ENCODE data around the gene HSF5.

The HSF5 gene, protein sequence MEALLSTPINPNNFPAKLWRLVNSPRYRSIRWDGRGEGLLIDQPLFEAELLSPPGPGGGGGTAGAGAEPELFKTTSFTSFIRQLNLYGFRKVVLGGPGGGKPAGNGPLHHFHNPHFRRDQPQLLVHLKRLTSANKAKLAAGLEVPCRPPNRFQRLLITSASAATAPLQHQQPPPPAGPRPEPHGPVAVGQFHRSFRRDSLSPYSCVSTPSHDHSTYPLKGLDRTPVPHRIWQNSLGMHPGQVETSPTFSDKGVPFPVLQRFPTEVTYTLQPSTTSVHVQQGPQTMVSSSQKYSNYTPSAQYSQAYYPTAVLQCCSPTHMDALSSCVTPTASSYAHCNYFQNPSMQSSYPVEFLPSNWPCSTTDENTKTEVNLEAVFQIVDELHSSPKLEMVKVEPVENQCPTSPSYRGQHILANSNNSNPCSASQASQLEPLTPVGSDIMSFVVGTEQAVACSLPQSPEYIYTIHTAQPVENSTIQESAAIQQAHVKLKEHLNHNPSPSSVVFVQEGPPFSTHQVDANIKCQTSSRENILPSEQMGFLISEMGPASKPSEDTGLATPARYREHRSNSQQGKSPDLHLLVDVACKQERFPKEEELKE

GRCh38 chr17:58487589-58488427 lies at the start of gene HSF5:
Gene HSF5 (minus strand): TSS chr17:58488408. CDS start chr17:58488274, 134 bp downstream.
- DNase-seq: no peak

DNA sequence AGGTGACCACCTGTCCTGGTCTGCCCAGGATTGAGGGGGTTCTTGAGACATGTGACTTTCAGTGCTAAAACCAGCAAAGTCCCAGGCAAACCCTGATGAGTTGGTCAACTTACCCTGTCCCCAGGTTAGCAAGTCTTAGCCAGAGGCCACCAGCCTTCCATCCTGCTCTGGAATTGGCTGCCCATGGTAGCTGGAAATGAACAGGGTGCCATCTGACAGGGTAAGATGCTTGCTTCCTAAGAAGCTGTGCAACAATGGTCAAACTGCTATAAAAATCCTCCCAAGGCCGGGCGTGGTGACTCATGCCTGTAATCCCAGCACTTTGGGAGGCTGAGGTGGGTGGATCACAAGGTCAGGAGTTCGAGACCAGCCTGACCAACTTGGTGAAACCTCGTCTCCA lies 49.1 kb upstream of the HSF5 start:
- DNase-seq: no peak

DNA sequence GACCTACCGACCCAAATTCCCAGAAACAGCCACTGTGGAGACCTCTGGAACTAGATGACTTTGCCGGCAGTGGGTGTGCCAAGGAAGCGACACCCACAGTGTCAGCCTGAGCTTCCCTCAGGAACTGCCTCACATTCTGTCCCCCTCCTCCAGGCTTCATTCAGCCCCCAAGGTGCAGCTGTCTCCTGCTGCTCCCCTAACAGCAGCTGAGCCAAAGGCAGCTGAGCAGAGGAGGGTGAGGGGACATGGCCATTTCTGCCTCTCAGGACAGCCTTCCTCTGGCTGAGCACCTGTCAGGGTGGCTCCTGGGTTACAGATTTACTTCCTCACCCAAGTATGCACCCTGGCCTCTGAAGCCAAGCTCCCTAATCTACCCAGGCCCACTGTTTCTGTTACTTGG lies 48.3 kb upstream of the HSF5 start:
- DNase-seq: no peak

DNA sequence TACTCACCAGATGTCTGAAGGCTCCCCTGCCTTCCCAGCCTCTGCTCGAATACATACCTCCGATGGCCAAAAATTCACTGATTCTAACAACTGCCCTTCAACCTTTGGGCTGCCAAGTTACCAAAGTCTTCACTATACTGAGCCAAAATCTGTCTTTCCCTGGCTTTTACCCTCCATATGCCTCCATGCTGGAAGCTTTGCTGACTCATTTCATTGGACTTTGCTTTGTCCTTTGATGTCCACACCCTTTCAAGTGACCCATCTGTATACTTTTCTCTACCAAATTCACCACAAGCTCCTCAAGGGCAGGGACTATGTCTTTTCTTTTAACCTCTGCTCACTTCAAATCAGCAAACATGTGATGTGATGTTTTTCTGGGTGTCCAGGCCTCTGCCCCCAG lies 47.2 kb upstream of the HSF5 start:
- no peak for DNase-seq

- DNase-seq: no peak
Observed at GRCh38 chr17:58534901-58535421, 46.8 kb upstream of the HSF5 start.

DNA sequence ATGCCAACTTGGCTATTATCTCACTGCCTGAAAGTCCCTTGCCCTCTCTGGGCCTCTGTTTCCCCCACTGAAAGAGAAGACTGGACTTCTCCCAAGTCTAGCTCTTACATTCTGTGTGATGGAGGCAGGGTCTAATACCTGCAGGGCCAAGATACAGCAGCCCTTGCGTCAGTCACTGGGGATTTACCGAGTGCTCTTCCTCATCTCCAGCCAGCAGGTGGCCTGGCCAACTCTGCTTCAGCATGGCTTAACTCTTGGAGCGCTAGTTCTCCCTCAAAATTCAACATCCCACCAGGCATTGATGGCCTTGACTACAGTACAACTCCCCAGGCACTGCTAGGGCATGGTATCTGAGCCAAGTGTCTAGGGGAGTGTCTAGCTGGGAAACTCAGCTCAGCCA lies 46.1 kb upstream of the HSF5 start:
- no peak for DNase-seq

DNA sequence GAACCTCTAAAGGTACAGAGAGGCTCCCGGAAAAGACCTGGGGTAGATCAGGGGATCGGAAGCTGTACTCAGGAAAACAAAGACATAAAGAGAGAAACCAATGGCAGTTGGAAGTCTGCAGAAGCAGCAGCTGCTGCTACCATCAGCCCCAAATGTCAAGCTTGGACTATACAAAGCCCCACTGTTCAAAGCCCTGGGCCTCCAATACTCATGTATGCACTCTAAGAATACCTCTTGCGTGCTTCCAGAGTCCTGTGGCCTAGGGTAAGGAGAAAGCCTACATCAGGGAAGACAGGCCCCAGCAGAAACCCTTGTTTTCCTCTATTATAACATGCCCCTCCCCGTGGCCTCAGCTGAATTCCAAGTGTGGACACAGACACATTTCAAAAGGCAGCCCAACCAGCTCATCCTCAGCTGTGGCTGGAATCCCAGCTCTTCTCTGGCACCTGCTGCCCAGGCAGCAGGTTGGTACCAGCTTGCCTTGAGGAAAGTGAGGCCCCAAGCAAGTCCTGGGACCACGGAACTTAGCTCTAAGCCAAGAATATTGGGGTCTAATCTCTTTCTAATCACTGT lies 45.5 kb upstream of the HSF5 start:
- no peak for DNase-seq

DNA sequence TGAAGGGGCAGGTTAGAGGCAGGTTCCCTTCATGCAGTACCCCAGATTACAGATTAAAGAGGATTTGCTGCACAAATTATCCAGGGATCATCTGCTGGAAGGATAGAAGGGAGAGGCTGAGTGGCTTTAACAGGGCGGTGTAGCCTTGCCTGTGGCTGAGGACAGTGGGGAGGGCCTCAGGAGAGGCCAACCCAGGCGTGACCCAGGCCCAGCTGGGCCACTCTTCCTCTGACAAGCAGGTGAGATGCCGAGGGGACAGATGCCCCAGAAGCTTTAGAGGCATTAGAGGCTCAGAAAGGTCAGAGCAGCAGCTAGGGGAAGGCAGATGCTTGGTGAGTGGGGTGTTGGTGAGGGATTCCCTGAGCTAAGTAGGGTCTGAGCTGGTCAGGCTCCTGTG lies 44.3 kb upstream of the HSF5 start:
- no peak for DNase-seq

DNA sequence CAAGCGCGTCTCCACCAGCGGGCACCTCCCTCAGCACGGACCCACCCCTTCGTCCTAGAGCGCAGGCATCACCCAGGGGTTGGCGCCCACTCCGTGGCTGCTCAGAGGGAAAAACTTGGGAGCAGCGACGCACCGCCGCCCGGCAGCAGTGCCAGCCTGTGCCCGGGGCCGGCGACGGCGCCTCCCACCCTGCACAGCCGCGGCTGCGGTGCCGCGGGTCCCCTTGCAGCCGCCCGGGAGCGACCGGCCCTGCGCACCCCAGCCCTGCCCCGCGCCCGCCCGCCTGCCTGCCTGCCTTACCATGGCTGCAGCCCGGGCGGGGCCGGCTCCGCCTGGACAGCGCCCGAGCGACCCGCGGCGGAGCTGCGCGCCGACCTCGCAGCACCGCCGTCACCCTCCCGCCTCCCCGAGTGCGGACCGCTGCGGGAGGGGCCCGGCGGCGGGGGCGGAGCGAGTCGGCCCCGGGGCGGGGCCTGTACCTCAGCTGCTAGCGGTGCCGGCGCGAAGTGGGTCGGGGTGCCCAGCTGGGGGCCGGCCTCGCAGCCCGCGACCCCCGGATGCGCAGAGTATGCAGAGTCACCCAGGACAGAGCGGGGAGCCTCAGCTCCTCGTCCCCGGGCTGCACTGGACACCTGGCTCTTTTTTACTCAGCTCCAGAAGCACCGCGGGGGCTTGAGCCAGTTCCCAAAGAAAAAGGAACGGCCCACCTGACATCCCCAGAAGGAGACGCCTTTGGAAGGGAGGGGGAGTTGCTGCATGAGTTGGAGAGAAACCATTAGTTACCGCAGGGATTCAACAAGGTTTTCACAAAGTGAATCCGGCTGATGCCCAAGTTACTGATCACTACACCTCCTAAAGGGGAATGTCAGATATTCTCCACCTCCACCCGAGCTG lies 43.7 kb upstream of the HSF5 start:
- no peak for DNase-seq

GRCh38 chr17:58531122-58531521 lies 42.9 kb upstream of the HSF5 start:
- no peak for DNase-seq

DNA sequence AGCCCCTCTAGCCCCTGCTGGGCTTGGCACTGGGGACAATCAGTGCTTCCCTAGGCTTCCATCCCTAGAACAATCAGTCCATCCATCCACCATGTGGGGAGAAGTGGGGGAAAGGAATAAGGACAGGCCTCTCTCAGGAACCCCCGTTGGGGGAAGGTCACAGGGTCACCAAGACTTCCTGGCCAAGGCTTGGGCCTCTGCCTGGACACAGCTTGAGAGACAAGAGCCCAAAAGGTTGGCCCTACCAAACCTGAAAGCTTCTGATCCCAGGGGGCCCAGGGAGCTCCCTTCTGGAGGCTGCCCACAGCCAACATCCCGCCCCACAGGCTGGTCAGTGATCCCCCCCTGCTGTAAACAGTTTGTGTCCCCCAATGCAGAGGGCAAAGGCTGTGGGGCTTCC lies 42.4 kb upstream of the HSF5 start:
- no peak for DNase-seq

- no peak for DNase-seq
Observed at GRCh38 chr17:58529275-58529674, 41.1 kb upstream of the HSF5 start.

GRCh38 chr17:58528443-58528842 lies 40.2 kb upstream of the HSF5 start:
- no peak for DNase-seq

DNA sequence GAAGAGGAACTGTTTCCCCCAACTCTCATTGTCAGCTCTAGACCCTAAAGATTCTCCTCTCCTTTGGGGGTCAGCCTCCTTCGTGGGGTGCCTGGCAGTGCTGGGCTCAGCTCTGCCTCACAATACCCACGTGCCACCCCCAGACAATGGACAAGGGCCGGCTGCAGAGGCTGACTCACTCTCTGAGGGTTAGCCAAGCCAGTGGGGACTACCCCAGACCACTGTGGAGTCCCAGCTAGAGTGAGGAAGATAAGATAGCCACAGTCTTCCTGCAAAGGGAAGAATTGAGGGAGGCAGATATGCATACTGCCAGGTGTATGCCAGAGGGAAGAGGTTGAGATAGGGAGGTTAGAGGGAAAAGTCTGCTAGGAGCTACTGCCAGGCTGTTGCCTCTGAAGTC lies 39.7 kb upstream of the HSF5 start:
- DNase-seq: no peak

DNA sequence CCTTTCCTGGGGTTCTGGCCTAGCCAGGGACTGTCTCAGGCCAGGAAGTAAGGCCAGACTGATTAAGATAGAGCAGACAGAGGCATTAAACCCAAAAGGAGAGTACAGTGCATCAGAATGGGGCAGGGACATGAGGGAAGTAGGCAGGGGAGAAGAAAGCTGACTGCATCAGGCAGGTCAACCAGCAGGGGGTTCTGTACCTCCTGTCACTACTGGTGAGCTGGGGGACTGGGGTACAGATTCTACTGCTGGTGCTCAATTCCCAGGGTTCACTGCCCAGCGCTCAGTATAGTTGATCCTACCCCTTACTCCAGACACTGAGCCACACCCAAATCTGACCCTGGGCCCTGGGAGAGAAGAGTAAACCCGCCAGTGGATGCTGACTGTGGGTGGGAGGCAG lies 39.1 kb upstream of the HSF5 start:
- DNase-seq: no peak

GRCh38 chr17:58525239-58525638 lies 37.0 kb upstream of the HSF5 start:
- no peak for DNase-seq

DNA sequence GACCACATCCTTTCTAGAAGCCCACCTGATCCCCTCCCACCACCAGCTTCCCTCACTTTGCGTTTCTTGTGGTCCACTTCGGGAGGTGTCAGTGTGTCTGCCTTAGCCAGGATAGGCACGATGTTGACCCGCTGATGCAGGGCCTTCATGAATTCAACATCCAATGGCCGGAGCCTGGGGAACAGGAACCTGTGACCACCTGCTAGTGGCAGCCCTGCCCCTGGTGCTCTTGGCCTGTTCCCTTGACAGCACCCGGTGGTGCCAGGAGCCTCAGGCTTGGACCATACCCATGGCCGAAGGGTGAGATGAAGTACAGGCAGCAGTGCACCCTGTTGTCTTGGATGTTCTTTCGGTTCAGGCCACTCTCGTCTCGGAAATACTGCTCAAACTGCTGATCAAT lies 33.5 kb upstream of the HSF5 start:
- DNase-seq: no peak

DNA sequence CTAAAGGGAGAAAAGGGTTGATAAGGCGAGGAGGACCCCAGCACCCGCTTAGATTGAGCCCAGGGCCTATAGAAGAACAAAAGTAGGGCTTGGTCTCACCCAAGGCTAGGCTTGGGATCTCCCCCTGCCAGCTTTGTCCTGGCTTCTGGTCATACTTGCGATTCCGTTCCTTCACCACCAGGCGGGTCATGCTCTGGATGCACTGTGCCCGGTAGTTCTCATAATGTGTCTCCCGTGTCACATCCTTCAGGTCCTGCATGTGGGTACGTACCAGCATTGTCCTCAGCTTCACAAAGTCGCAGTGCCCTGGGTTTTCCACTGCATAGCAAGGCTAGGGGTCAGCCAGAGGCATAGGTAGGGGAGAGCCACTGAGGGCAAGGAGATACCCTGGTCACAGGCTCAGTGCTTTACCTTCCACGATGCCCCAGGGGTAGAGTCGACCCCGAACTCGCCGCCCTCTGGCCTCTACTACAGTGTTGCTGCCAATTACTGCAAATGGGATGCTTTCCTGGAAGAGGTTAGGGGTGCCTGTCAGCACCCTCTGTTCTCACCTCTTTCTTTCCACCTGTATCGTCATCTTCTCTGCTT lies 32.7 kb upstream of the HSF5 start:
- DNase-seq: no peak

DNA sequence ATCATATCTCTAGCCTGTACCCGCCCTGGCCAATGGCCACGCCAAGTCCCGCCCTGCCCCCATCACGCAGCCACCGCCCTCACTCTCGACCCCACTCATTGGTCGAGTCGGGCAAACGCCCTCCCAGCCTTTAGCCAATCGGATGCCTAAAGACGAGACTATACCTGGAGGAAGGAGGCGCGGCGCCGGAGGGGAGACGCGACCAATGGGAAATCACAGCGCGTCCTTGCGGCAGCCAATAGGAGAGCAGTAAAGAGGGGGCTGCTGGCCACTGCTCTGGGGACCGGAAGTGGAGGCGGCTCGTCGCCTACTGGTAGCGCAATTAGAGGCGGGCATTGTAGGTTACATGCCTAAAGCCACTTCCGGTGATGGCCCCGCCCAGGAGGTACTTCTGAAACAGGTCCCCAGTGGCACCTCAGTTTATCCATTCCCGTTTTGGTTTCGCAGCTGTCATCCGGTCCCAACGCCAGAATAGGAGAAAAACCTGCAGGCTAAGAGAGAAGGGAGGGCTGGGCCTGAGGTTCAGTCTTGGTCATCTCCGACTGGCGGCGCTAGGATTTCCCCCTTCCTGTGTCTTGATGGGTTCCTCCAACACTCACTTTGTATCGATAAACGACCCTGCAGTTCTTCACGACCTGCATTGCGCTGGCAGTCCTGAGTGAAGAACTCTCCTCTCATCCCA lies 29.9 kb upstream of the HSF5 start:
- DNase-seq: peak; percentile 92

GRCh38 chr17:58517378-58517927 lies 29.2 kb upstream of the HSF5 start:
- DNase-seq: no peak

Measured in cortex of kidney (tissue), 1 donor.